RWPE1 (cell line): ENCODE data around the gene NKIRAS2.
A peak's percentile ranks its signal among the peaks of the same experiment; 100 is the strongest.

Experiments
- CTCF ChIA-PET: fragments of 350-600 bp; sonication (Branson Sonifier 250); formaldehyde crosslinking; extraction: SDS; loops from one replicate; lab custom pipeline; 2021; lab: Yijun Ruan, JAX
- POLR2A ChIA-PET: fragments of 400-600 bp; formaldehyde crosslinking; extraction: SDS; loops from one replicate; lab custom pipeline; 2020; ENCODE audit warnings: antibody characterized with exemption; ENCODE audit not compliant: low non-redundant PET; lab: Yijun Ruan, JAX
- DNase-seq: peaks from one replicate; pipeline ENCODE4 v3.0.0; 2012; ENCODE audit warnings: low spot score
- H3K27ac ChIP-seq: fragments of 450-650 bp; 2 replicates; pipeline ENCODE4 v1.5.1; 2017
- CTCF ChIP-seq: fragments of 450-650 bp; conservative IDR thresholded peaks from 2 replicates; pipeline ENCODE4 v1.5.1; 2017; ENCODE audit warnings: low read depth, mild to moderate bottlenecking

Gene NKIRAS2

GRCh38 chr17:42019509-42020404 is at the start of gene NKIRAS2:
Gene NKIRAS2, plus strand, starts transcription at chr17:42020090. Its CDS starts 1,488 bp downstream, at chr17:42021578.
- peak; percentile 92 for DNase-seq
- ChIA-PET POLR2A (interaction anchor here (0.6 kb wide), 1 partner anchor 1294 kb away, joined by 3 read pairs; no protein-coding TSS in a partner anchor), CTCF (interaction anchor here (0.6 to 0.9 kb wide), 6 partner anchors 32 to 1987 kb away, joined by 3 to 5 read pairs (median 3); no protein-coding TSS in a partner anchor)
- TF ChIP-seq CTCF, result peak; percentile 96
- H3K27ac ChIP-seq, result peak within 1 kb of the TSS; percentile 76

GRCh38 chr17:41970901-41971331 is 49.0 kb upstream of the NKIRAS2 start:
- no peak for DNase-seq
- peak overlapping the region; percentile 89 for H3K27ac ChIP-seq
- TF ChIP-seq CTCF, result no peak
- ChIA-PET POLR2A (interaction anchor here (0.7 kb wide), 1 partner anchor 14 kb away, joined by 6 read pairs; no protein-coding TSS in a partner anchor), CTCF (no interaction called here)

GRCh38 chr17:41971721-41972523 is 48.0 kb upstream of the NKIRAS2 start:
- no peak for DNase-seq
- ChIA-PET POLR2A (interaction anchor here (0.7 kb wide), 1 partner anchor 13 kb away, joined by 6 read pairs; no protein-coding TSS in a partner anchor), CTCF (interaction anchor here (1.5 kb wide), 1 partner anchor 9 kb away, joined by 3 read pairs; no protein-coding TSS in a partner anchor)
- TF ChIP-seq CTCF, result no peak
- peak overlapping the region; percentile 56 for H3K27ac ChIP-seq

- CTCF ChIA-PET, result interaction anchor here (0.6 to 1.5 kb wide), 2 partner anchors 10 to 27 kb away, joined by 3 read pairs; no protein-coding TSS in a partner anchor
- no peak for DNase-seq
- POLR2A ChIA-PET, result no interaction called here
- TF ChIP-seq CTCF, result no peak
- peak overlapping the region; percentile 56 for H3K27ac ChIP-seq
Observed at GRCh38 chr17:41972571-41973407, 47.1 kb upstream of the NKIRAS2 start.

- peak overlapping the region; percentile 56 for H3K27ac ChIP-seq
- POLR2A ChIA-PET, result no interaction called here
- no peak for TF ChIP-seq CTCF
- DNase-seq, result no peak
- CTCF ChIA-PET, result interaction anchor here (0.6 kb wide), 1 partner anchor 27 kb away, joined by 3 read pairs; no protein-coding TSS in a partner anchor
Observed at GRCh38 chr17:41973408-41973811, 46.5 kb upstream of the NKIRAS2 start.
